NK-92 (cell line): Measurements from ENCODE around the gene SPART.
A peak's percentile ranks its signal among the peaks of the same experiment; 100 is the strongest.

Source experiments
- DNase-seq: peaks from one replicate; lab custom pipeline; 2025; ENCODE audit not compliant: unreplicated experiment; lab: John Stamatoyannopoulos, UW

Gene SPART

DNA sequence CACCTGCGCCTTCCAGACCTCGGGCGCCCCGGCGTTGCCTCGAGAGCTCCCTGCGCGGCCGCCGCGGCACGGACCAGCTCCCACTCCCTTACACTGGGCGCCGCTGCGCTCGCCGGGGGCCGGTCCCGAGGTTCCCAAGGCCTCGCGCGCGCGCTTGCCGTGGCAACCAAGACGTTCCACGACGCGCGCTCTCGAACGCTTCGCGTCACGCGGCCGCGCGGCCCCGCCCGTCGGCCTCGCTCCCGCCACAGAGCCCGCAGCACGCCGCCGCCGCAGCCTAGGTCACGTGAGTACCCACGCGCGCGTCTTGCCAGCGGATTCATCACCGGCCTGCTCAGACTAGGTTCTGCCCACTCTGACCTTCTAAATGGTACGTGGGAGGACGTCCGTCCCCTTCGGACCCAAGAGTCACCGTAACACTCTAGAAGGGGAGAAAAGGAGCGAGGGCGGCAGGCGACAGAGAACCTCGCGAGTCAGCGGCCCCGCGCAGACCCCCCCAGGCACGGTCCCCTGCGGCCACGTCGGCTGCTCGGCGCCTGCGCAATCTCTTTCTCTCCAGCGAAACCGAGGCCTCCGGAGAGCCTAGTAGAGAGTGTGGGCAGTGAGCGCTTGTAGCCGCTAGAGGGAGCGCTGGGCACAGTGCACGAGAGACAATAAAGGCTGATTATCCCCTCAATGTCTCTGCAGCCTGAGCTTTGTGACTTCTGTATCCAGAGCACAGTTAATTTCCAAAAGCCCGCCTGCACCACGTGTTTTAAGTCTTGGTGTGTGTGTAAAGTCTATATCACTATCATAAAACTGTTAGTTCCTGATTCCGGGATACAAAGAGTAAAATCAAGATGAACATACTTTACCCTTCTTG, at the start of gene SPART:
SPART (minus strand) TSS at position 173 of the 862 bp plus-strand sequence. CDS start 10,564 bp downstream, outside the sequence.
- peak; percentile 21 for DNase-seq

DNA sequence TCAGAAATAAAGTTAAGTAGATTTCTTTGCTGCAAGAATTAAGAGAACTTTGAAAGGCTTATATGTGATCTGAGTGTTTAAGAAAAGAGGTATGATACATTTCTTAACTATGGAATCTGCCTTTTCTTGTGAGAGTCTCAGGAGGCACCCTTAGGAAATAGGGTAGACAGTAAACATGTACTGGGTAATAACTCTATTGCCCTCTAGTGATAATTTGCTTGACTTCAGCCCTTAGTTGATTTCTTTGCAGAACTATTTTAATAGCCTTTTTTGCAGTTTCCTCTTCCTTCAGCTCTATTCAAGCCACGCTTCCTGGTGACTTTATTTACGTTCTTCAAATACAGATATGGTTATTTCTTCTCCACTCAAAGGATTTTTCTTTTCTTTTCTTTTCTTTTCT, 49.1 kb upstream of the SPART start:
- no peak for DNase-seq

GRCh38 chr13:36385489-36385888, 39.3 kb upstream of the SPART start:
- no peak for DNase-seq

GRCh38 chr13:36382030-36382429, 35.8 kb upstream of the SPART start:
- no peak for DNase-seq

DNA sequence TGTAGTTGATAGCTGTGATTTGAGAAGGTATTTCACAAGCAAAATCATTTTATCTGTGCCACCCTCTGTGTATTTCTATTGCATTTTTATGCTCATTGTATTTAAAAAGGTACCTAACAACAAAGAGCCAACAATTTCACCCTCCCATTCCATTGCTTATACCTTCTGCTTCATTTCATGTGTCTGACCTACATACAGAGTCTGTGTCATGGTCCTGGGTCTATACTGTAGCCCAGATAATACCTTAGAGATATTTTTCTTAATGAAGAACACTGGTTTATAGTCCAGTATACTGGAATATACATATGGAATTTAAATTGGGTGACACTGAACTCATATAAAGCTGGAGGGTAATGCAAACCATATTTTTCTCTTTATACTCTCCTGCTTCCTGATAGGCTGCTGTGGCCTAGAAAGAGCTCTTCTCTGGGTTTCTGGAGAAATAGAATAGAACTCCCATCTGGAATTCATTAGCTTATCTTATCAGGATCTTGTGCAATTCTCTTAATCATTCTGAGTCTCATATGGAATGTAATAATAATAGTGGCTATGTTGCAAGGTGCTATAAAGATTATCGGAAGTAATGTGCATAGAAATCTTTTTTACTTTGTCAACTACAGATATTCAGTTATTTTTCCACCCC, 31.8 kb upstream of the SPART start:
- no peak for DNase-seq

- no peak for DNase-seq
Measured at GRCh38 chr13:36374063-36374462, 27.9 kb upstream of the SPART start.

GRCh38 chr13:36371185-36371584, 25.0 kb upstream of the SPART start:
- no peak for DNase-seq

GRCh38 chr13:36370108-36370429, 23.9 kb upstream of the SPART start:
- no peak for DNase-seq

GRCh38 chr13:36369268-36370107, 23.3 kb upstream of the SPART start:
- DNase-seq, result no peak

- DNase-seq, result no peak
Measured at GRCh38 chr13:36366031-36366430, 19.8 kb upstream of the SPART start.

DNA sequence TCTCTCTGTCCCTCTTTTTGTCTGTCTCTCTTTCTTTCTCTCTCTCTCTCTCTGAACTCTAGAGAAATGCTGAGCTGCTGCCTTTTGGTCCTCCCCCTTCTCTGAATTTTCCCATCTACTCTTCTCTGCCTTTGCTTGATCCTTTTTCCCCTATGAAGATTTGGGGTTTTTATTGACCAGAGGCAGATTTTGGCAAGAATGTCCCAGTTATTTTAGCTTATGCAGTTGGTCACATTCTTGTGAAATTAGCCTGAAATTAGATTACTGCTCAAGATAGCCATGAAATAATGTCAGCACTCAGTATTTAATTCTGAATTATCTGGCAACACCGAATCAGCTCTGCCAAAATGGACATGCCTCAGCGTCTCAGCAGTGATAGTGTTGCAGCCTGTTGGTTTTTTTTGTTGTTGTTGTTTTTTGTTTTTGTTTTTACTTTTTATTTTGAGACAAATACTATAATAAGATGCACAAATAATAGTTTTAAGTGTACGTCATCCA, 17.2 kb upstream of the SPART start:
- DNase-seq, result no peak

- DNase-seq, result no peak
Measured at GRCh38 chr13:36362914-36363313, 16.7 kb upstream of the SPART start.

DNA sequence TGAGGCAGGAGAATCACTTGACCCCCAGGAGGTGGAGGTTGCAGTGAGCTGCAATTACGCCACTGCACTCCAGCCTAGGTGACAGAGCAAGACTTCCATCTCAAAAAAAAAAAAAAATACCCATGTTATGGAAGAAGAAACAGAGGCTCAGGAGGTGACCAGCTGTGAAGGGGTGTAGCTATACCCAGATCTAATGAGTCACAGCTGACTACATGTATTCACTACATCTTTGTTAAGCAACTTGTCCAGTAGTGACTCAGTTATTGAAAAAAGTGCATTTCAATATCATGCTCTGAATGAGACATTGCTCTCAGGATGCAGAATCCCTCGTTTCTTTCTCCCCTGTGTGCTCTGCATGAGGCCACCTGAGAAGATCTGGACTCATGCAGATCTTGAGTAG, 16.1 kb upstream of the SPART start:
- DNase-seq, result no peak

DNA sequence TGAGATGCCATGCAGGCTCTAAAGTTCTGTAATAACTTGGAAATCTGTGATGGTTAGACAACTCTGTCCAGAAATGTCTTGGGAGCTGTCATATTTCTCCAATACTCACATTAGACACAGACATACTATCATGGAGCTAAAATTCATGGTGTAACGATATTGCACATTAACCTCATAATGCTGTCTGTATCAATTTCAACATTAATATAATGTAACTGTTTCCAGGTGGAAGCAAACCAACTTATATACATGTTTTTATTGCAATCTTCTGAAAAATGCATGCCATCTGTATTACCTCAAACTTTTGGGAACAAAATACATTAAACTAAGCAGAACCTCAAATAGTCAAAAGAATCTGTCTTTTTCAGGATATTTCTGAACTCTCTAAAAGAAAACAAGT, 14.7 kb upstream of the SPART start:
- no peak for DNase-seq

GRCh38 chr13:36359301-36359950, 13.2 kb upstream of the SPART start:
- DNase-seq, result no peak

DNA sequence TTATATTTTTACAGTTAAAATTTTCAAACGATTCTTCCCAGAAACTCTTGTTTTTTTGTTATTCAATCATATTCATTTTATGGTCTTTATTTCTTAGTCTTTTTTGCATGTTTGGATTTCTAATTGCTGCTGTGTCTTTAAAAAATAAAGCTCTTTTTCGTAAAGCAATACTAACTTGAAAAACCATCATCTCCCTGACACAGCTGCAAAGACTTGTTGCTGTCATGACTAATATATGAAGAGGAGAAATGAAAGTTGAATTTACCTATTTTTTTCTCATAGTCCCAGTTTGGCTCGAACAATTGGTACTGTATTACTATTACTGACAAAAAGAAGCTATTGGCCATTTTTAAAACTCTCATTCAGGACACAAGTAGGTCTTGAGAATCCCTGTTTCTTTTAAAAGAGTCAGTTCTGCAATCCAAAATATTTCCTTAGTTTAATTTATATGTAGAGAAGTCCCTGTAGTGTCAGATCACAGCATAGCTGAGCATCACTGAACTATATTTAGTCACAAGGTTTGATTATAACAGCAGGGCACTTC, 12.1 kb upstream of the SPART start:
- no peak for DNase-seq

DNA sequence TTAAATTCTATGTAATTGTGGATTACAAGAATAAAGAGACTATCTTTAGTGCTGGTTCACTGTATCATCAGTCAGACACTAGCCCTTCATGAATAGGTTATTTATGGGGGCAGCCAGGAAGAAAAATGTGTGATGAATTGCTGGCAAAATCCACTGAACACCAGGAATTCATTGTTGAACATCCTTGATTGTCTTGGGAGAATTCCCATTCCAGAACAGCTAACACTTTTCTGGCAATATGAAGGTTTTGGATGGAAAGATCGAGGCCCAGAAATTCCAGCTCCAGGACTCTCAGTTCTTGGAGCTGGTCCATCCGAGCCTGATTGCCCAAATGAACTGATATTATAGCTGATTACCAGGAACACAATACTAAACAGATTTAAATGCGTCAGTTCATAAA, 11.5 kb upstream of the SPART start:
- DNase-seq, result no peak

GRCh38 chr13:36357231-36357630, 11.0 kb upstream of the SPART start:
- DNase-seq, result no peak

GRCh38 chr13:36356058-36356457, 9.9 kb upstream of the SPART start:
- DNase-seq, result no peak

DNA sequence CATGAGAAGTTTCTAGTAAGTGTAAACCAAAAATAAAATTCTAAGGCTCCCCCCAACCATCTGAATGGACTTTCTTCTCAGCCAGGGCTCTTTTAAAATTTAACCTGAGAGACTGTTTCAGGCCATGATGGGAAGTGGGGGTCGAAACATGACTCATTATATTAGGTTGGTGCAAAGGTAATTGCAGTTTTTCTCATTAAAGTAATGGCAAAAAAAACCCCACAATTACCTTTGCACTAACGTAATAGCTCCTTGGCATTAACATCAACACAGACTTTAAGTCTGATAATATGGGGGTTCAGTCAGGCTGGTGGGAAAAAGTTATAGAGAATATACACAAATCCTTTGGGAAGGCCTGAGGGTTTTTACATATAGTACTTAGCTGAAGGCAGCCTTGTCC, 9.4 kb upstream of the SPART start:
- DNase-seq, result no peak
